DND-41 (cell line): ENCODE results near the gene KIRREL3.

ENCODE experiments used
- ATAC-seq: fragments of 200-7000 bp; cut with Tn5 transposase; 3 replicates; pipeline ENCODE4 v1.9.1; 2021; ENCODE audit warnings: low read depth; ENCODE audit not compliant: insufficient read depth
- DNase-seq: peaks from one replicate; pipeline ENCODE4 v3.0.0-alpha.2; 2020
- H2AFZ ChIP-seq: 2 replicates; pipeline ENCODE4 v1.6.0; 2012; ENCODE audit warnings: low read depth, low read length
- H3K27ac ChIP-seq: 2 replicates; pipeline ENCODE4 v1.5.1; 2012; ENCODE audit warnings: low read length, inconsistent platforms
- H3K27me3 ChIP-seq: fragments of 200-600 bp; sonication (generic); 2 replicates; pipeline ENCODE4 v1.6.0; 2012; ENCODE audit warnings: low read length, mild to moderate bottlenecking, inconsistent platforms; ENCODE audit not compliant: insufficient read depth, poor library complexity
- H3K36me3 ChIP-seq: 2 replicates; pipeline ENCODE4 v1.5.1; 2012; ENCODE audit warnings: low read length, inconsistent platforms; ENCODE audit not compliant: insufficient read depth
- H3K4me1 ChIP-seq: 2 replicates; pipeline ENCODE4 v1.5.1; 2012; ENCODE audit warnings: mild to moderate bottlenecking, low read length; ENCODE audit not compliant: insufficient read depth
- H3K4me2 ChIP-seq: 2 replicates; pipeline ENCODE4 v1.6.0; 2012; ENCODE audit warnings: mild to moderate bottlenecking, moderate library complexity, low read length, inconsistent platforms; ENCODE audit not compliant: insufficient read depth
- H3K4me3 ChIP-seq, 2 experiments: fragments of 200-600 bp in 1 of 2; shearing (Covaris generic) in 1 of 2; 2 replicates each; pipeline ENCODE4 v1.5.1; 2012 to 2016; ENCODE audit warnings: inconsistent platforms in 2 of 2, low read length in 2 of 2, mild to moderate bottlenecking in 2 of 2, low read depth in 1 of 2, moderate library complexity in 1 of 2
- H3K79me2 ChIP-seq: 2 replicates; pipeline ENCODE4 v1.6.0; 2012; ENCODE audit warnings: low read length, inconsistent platforms; ENCODE audit not compliant: insufficient read depth
- H3K9ac ChIP-seq: 2 replicates; pipeline ENCODE4 v1.6.0; 2012; ENCODE audit warnings: low read depth, mild to moderate bottlenecking, inconsistent platforms, low read length, moderate library complexity
- H3K9me3 ChIP-seq: 2 replicates; pipeline ENCODE4 v1.5.1; 2012; ENCODE audit warnings: low read length, moderate library complexity, mild to moderate bottlenecking, inconsistent platforms; ENCODE audit not compliant: insufficient read depth, severe bottlenecking
- H4K20me1 ChIP-seq: 2 replicates; pipeline ENCODE4 v1.6.0; 2012; ENCODE audit warnings: low read length; ENCODE audit not compliant: insufficient read depth
- EZH2 ChIP-seq: IDR thresholded peaks from 3 replicates; pipeline ENCODE4 v1.6.1; 2012; ENCODE audit warnings: borderline replicate concordance, low read depth, mild to moderate bottlenecking, moderate library complexity, low read length, inconsistent platforms; ENCODE audit not compliant: severe bottlenecking
- TF ChIP-seq, protein P1 (sequence below): IDR thresholded peaks from 2 replicates; pipeline ENCODE4 v1.5.1; 2012; ENCODE audit warnings: borderline replicate concordance, low read length, moderate library complexity, mild to moderate bottlenecking; ENCODE audit not compliant: poor library complexity, severe bottlenecking; ENCODE audit errors: extremely low read depth

The KIRREL3 gene

DNA sequence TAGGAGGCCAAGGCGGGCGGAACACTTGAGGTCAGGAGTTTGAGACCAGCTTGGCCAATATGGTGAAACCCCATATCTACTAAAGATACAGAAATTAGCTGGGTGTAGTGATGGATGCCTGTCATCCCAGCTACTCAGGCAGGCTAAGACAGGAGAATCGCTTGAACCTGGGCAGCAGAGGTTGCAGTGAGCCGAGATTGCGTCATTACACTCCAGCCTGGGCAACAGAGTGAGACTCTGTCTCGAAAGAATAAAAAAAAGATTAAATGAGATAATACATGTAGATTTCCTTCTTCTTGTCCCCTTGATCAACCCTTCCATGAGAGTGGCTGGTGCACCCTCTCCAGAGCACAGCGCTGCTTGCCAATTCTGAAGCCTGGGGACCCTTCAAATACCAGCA is 538.1 kb downstream of the KIRREL3 start:
- H3K9me3 ChIP-seq, result no peaks in the 10 kb centered on the region
- H3K9ac ChIP-seq, result no peak overlapping the region
- no peaks in the 10 kb centered on the region for H3K79me2 ChIP-seq
- ATAC-seq, result no peak
- H4K20me1 ChIP-seq, result 0 out of 2 replicates have a peak, but pooled peaks cover 7% of the 10 kb centered on the region
- TF ChIP-seq EZH2, result no peak
- TF ChIP-seq, protein P1, sequence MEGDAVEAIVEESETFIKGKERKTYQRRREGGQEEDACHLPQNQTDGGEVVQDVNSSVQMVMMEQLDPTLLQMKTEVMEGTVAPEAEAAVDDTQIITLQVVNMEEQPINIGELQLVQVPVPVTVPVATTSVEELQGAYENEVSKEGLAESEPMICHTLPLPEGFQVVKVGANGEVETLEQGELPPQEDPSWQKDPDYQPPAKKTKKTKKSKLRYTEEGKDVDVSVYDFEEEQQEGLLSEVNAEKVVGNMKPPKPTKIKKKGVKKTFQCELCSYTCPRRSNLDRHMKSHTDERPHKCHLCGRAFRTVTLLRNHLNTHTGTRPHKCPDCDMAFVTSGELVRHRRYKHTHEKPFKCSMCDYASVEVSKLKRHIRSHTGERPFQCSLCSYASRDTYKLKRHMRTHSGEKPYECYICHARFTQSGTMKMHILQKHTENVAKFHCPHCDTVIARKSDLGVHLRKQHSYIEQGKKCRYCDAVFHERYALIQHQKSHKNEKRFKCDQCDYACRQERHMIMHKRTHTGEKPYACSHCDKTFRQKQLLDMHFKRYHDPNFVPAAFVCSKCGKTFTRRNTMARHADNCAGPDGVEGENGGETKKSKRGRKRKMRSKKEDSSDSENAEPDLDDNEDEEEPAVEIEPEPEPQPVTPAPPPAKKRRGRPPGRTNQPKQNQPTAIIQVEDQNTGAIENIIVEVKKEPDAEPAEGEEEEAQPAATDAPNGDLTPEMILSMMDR, result no peak
- no peak overlapping the region for H3K4me2 ChIP-seq
- H3K27ac ChIP-seq, result no peak overlapping the region
- H2AFZ ChIP-seq, result no peak overlapping the region
- DNase-seq, result no peak
- H3K36me3 ChIP-seq, result no peaks in the 10 kb centered on the region
- H3K4me3 ChIP-seq, result no peak overlapping the region
- no peaks in the 10 kb centered on the region for H3K4me1 ChIP-seq
- H3K27me3 ChIP-seq, result peaks cover 9% of the 10 kb centered on the region

DNA sequence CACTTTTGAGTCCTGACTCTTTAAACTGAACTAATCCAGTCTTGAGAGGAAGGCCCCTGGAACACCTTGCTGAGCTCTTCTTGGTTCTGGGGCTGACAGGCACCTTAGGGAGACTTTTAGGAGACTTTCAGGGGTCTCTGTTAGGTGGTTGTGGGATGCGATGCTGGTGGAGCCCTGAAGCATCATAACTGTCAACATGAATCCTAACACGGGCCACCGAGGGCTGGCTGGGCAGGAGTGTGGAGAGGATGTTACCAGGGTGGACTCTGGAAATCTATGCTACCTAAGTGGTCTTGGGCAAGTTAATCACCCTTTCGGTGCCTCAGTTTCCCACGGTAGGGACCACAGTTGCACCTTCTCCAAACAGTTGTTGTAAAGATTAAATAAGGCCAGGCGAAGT is 538.6 kb downstream of the KIRREL3 start:
- no peaks in the 10 kb centered on the region for H3K79me2 ChIP-seq
- no peak overlapping the region for H3K4me2 ChIP-seq
- H3K27ac ChIP-seq, result no peak overlapping the region
- H3K9me3 ChIP-seq, result no peaks in the 10 kb centered on the region
- H3K9ac ChIP-seq, result no peak overlapping the region
- TF ChIP-seq, protein P1, result no peak
- TF ChIP-seq EZH2, result no peak
- H3K27me3 ChIP-seq, result peaks cover 9% of the 10 kb centered on the region
- H3K4me3 ChIP-seq, result no peak overlapping the region
- H4K20me1 ChIP-seq, result 0 out of 2 replicates have a peak, but pooled peaks cover 7% of the 10 kb centered on the region
- no peaks in the 10 kb centered on the region for H3K36me3 ChIP-seq
- DNase-seq, result no peak
- H3K4me1 ChIP-seq, result no peaks in the 10 kb centered on the region
- no peak overlapping the region for H2AFZ ChIP-seq
- ATAC-seq, result no peak

DNA sequence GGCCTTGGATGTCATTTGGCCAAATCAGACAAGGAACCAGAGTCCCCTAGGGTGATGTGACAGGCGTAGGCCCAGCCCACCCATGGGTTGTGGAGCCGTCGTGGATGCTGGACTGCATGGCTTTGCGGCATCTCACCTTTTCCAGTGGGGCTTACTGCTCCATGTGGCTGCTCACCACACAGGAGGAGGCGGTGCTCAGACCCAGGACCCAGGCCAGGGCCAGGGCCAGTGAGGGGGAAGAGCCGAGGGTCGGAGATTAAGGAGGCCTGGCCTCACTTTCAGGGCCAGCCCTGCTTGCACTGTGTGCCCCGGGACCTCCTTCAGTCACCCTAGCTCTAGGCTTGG is 539.5 kb downstream of the KIRREL3 start:
- Histone ChIP-seq H3K4me2 (no peak overlapping the region), H3K4me1 (no peaks in the 10 kb centered on the region), H3K9ac (no peak overlapping the region), H2AFZ (no peak overlapping the region), H3K27me3 (peaks cover 7% of the 10 kb centered on the region), H4K20me1 (0 out of 2 replicates have a peak, but pooled peaks cover 7% of the 10 kb centered on the region), H3K36me3 (no peaks in the 10 kb centered on the region), H3K79me2 (no peaks in the 10 kb centered on the region), H3K9me3 (no peaks in the 10 kb centered on the region), H3K27ac (no peak overlapping the region), H3K4me3 (no peak overlapping the region)
- no peak for ATAC-seq
- no peak for DNase-seq
- TF ChIP-seq, protein P1, result no peak
- no peak for TF ChIP-seq EZH2
